ENCODE data around the gene AGBL4.

DNA sequence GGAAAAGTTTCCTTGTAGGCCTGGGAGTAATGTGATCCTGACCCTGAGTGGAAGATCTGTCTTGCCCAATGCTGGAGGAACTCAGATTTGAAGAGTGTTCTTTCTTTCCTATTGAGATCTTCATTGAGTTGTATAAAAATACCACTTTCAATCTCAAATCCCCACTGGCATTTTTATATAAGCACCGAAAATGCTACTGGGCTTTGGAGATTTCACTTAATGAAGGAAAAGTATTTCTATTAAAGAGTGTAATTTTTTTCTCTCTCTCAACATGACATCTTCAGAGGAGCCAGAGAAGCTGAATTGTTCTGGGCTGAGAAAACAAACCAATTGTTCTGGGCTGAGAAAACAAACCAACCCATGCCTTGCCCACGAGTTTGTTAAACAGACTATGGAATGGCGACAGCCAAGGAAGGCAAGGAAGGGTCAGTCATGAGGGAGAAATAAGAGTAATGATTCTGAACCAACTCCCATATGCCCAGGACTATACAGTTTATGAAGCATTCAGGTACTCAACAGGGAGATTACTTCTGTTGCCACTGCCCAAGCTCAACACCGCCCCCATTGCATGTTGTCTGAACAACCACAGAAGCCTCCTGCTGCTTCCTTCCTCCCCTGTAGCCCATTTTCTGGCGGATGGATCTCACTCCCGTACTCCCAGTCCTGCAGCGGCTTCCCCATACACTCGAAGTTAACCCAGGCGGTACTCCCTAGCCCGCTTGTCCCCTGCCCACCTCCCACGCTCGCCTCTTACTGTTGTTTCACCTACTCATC lies 1350.2 kb downstream of the AGBL4 start:
- TF ChIP-seq, protein P1, sequence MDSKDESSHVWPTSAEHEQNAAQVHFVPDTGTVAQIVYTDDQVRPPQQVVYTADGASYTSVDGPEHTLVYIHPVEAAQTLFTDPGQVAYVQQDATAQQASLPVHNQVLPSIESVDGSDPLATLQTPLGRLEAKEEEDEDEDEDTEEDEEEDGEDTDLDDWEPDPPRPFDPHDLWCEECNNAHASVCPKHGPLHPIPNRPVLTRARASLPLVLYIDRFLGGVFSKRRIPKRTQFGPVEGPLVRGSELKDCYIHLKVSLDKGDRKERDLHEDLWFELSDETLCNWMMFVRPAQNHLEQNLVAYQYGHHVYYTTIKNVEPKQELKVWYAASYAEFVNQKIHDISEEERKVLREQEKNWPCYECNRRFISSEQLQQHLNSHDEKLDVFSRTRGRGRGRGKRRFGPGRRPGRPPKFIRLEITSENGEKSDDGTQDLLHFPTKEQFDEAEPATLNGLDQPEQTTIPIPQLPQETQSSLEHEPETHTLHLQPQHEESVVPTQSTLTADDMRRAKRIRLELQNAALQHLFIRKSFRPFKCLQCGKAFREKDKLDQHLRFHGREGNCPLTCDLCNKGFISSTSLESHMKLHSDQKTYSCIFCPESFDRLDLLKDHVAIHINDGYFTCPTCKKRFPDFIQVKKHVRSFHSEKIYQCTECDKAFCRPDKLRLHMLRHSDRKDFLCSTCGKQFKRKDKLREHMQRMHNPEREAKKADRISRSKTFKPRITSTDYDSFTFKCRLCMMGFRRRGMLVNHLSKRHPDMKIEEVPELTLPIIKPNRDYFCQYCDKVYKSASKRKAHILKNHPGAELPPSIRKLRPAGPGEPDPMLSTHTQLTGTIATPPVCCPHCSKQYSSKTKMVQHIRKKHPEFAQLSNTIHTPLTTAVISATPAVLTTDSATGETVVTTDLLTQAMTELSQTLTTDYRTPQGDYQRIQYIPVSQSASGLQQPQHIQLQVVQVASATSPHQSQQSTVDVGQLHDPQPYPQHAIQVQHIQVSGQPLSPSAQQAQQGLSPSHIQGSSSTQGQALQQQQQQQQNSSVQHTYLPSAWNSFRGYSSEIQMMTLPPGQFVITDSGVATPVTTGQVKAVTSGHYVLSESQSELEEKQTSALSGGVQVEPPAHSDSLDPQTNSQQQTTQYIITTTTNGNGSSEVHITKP (tag by site-specific recombination; IDR thresholded peaks at IDR 0.05): no peak
- TF ChIP-seq, protein P2, sequence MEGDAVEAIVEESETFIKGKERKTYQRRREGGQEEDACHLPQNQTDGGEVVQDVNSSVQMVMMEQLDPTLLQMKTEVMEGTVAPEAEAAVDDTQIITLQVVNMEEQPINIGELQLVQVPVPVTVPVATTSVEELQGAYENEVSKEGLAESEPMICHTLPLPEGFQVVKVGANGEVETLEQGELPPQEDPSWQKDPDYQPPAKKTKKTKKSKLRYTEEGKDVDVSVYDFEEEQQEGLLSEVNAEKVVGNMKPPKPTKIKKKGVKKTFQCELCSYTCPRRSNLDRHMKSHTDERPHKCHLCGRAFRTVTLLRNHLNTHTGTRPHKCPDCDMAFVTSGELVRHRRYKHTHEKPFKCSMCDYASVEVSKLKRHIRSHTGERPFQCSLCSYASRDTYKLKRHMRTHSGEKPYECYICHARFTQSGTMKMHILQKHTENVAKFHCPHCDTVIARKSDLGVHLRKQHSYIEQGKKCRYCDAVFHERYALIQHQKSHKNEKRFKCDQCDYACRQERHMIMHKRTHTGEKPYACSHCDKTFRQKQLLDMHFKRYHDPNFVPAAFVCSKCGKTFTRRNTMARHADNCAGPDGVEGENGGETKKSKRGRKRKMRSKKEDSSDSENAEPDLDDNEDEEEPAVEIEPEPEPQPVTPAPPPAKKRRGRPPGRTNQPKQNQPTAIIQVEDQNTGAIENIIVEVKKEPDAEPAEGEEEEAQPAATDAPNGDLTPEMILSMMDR (tag by site-specific recombination; IDR thresholded peaks at IDR 0.05): peak; percentile 24; the same call in 1 of the 2 replicates
- no peak for TF ChIP-seq SCRT2 (tag by site-specific recombination; IDR thresholded peaks at IDR 0.05)
- no peak for TF ChIP-seq ZNF677 (tag by site-specific recombination; IDR thresholded peaks at IDR 0.05)

Measured in HEK293 (cell line).